CD14-positive monocyte (primary cell): ENCODE results near the gene DPF3. TPM values are rescaled to one million over a fixed set of nuclear protein-coding genes. Genes with fewer than 3 reads are reported as not detected.

Source experiments
- DNase-seq, 3 donors: peaks; one replicate each; pipeline ENCODE4 v3.0.0-alpha.2; 2011 to 2022
- H2AFZ ChIP-seq: 2 replicates; pipeline ENCODE4 v1.6.0; 2012; ENCODE audit warnings: mild to moderate bottlenecking, low read depth, low read length, inconsistent platforms; ENCODE audit not compliant: insufficient read depth, poor library complexity, severe bottlenecking
- H3K27ac ChIP-seq, 2 donors: 1 replicate in 1 of 2; 2 replicates in 1 of 2; pipeline ENCODE4 v1.5.1; 2012 to 2013; ENCODE audit warnings: low read length in 2 of 2, control low read depth in 1 of 2, inconsistent platforms in 1 of 2, low read depth in 1 of 2, mild to moderate bottlenecking in 1 of 2
- H3K27me3 ChIP-seq, 2 donors: one replicate each; pipeline versions ENCODE4 v1.6.0 to v1.6.1; 2011 to 2013; ENCODE audit warnings: low read length in 2 of 2; ENCODE audit not compliant: control insufficient read depth in 2 of 2, insufficient read depth in 2 of 2
- H3K36me3 ChIP-seq, 2 donors: replicated peaks in 1 of 2; 1 replicate in 1 of 2; 2 replicates in 1 of 2; pipeline versions ENCODE4 v1.5.1 to v1.6.1; 2012 to 2013; ENCODE audit warnings: low read length in 2 of 2, control low read depth in 1 of 2, inconsistent platforms in 1 of 2, mild to moderate bottlenecking in 1 of 2; ENCODE audit not compliant: insufficient read depth in 2 of 2, control insufficient read depth in 1 of 2
- H3K4me1 ChIP-seq, 2 donors: 1 replicate in 1 of 2; 2 replicates in 1 of 2; pipeline versions ENCODE4 v1.5.1 to v1.6.1; 2012 to 2013; ENCODE audit warnings: low read length in 2 of 2, control low read depth in 1 of 2, inconsistent platforms in 1 of 2, mild to moderate bottlenecking in 1 of 2, moderate library complexity in 1 of 2; ENCODE audit not compliant: insufficient read depth in 2 of 2, control insufficient read depth in 1 of 2
- H3K4me2 ChIP-seq: replicated peaks from 2 replicates; pipeline ENCODE3; 2012; ENCODE audit warnings: low read length, moderate library complexity, mild to moderate bottlenecking; ENCODE audit not compliant: poor library complexity, severe bottlenecking; ENCODE audit errors: extremely low read depth
- H3K4me3 ChIP-seq, 3 experiments: fragments of 200-600 bp in 1 of 3; sonication (generic) in 1 of 3; replicated peaks in 1 of 3; 1 replicate in 2 of 3; 2 replicates in 1 of 3; pipeline ENCODE4 v1.5.1; 2011 to 2013; ENCODE audit warnings: low read length in 3 of 3, mild to moderate bottlenecking in 3 of 3, control low read depth in 2 of 3, low read depth in 2 of 3, inconsistent platforms in 1 of 3, moderate library complexity in 1 of 3
- H3K79me2 ChIP-seq: 2 replicates; pipeline ENCODE4 v1.6.0; 2012; ENCODE audit warnings: mild to moderate bottlenecking, control low read depth, inconsistent platforms, low read length, moderate library complexity; ENCODE audit not compliant: insufficient read depth
- H3K9ac ChIP-seq: 2 replicates; pipeline ENCODE4 v1.6.0; 2017; ENCODE audit warnings: low read length, mild to moderate bottlenecking; ENCODE audit not compliant: insufficient read depth, poor library complexity, severe bottlenecking
- H3K9me3 ChIP-seq, 2 donors: replicated peaks in 1 of 2; 1 replicate in 1 of 2; 2 replicates in 1 of 2; pipeline versions ENCODE4 v1.5.1 to v1.6.1; 2012 to 2013; ENCODE audit warnings: low read length in 2 of 2, control low read depth in 1 of 2; ENCODE audit not compliant: control insufficient read depth in 1 of 2, insufficient read depth in 1 of 2
- H4K20me1 ChIP-seq: 2 replicates; pipeline ENCODE4 v1.6.0; 2012; ENCODE audit warnings: mild to moderate bottlenecking, low read length, control low read depth, moderate library complexity; ENCODE audit not compliant: insufficient read depth
- H3K27ac Mint-ChIP-seq, 7 donors: one replicate each; pipeline ENCODE4 v1.8.0; 2020; ENCODE audit warnings: mild to moderate bottlenecking in 7 of 7, mixed read lengths in 7 of 7, moderate library complexity in 6 of 7, inconsistent platforms in 2 of 7
- H3K27me3 Mint-ChIP-seq, 3 donors: one replicate each; pipeline ENCODE4 v1.8.0; 2021 to 2022; ENCODE audit warnings: low read depth in 3 of 3, mild to moderate bottlenecking in 3 of 3, mixed read lengths in 3 of 3, moderate library complexity in 3 of 3, inconsistent platforms in 1 of 3
- H3K36me3 Mint-ChIP-seq, 2 donors: one replicate each; pipeline ENCODE4 v1.8.0; 2020; ENCODE audit warnings: mixed read lengths in 2 of 2, inconsistent platforms in 1 of 2, mild to moderate bottlenecking in 1 of 2
- H3K4me1 Mint-ChIP-seq: one replicate; pipeline ENCODE4 v1.8.0; 2020; ENCODE audit warnings: mild to moderate bottlenecking, mixed read lengths
- H3K4me3 Mint-ChIP-seq, 2 donors: one replicate each; pipeline ENCODE4 v1.8.0; 2020; ENCODE audit warnings: mild to moderate bottlenecking in 2 of 2, mixed read lengths in 2 of 2, moderate library complexity in 1 of 2
- H3K9me3 Mint-ChIP-seq, 7 donors: one replicate each; pipeline ENCODE4 v1.8.0; 2020 to 2022; ENCODE audit warnings: mixed read lengths in 7 of 7, mild to moderate bottlenecking in 6 of 7, moderate library complexity in 6 of 7, inconsistent platforms in 2 of 7
- CTCF ChIP-seq: fragments of 200-600 bp; IDR thresholded peaks from one replicate; pipeline ENCODE4 v1.8.0; 2022; ENCODE audit warnings: antibody characterized with exemption, mild to moderate bottlenecking
- WGBS: methylation state at CpG from one replicate; pipeline ENCODE4 v1.1.5; 2013; ENCODE audit warnings: missing lambda C conversion rate; ENCODE audit not compliant: insufficient coverage; 5-methylcytosine and 5-hydroxymethylcytosine counted together
- intact Hi-C, 2 donors: fragments of 100-400 bp; cut with micrococcal nuclease; formaldehyde crosslinking; loops; one replicate each; pipeline versions ENCODE4 v1.15.0 to v1.15.1; 2023
- polyA plus RNA-seq, 3 donors: library from polyadenylated mRNA; depleted of rRNA in 1 of 3; unstranded in 2 of 3; stranded (reverse) in 1 of 3; fragments of 300-500 nt in 2 of 3; fragments of >200 nt in 1 of 3; fragmentation: Illumina TruSeq in 2 of 3; gene quantifications; 1 replicate in 2 of 3; 2 replicates in 1 of 3; pipeline ENCODE4 v1.2.3, GENCODE V29; 2012 to 2021

The DPF3 gene
- polyA plus RNA-seq, 3 donors = 0.33 to 0.39 TPM; not detected in 1

- no peaks in the 10 kb centered on the region for H3K79me2 ChIP-seq
- no peaks in the 10 kb centered on the region for H3K4me1 Mint-ChIP-seq
- intact Hi-C loops = no loop called here
- no peak overlapping the region for H3K27ac Mint-ChIP-seq
- H3K36me3 ChIP-seq = no peaks in the 10 kb centered on the region
- no peaks in the 10 kb centered on the region for H3K9me3 ChIP-seq
- no peaks in the 10 kb centered on the region for H3K4me1 ChIP-seq
- TF ChIP-seq CTCF = no peak
- no peaks in the 10 kb centered on the region for H3K36me3 Mint-ChIP-seq
- no peak overlapping the region for H3K27ac ChIP-seq
- no peaks in the 10 kb centered on the region for H3K9me3 Mint-ChIP-seq
- no peak overlapping the region for H3K9ac ChIP-seq
- H3K4me2 ChIP-seq = no peak overlapping the region
- no peak overlapping the region for H3K4me3 Mint-ChIP-seq
- peaks cover 3 to 12% of the 10 kb centered on the region in 2 donors for H3K27me3 ChIP-seq
- no peaks in the 10 kb centered on the region for H4K20me1 ChIP-seq
- no peak overlapping the region for H2AFZ ChIP-seq
- H3K4me3 ChIP-seq = no peak overlapping the region
- peaks cover 13 to 25% (median 13%) of the 10 kb centered on the region in 3 donors for H3K27me3 Mint-ChIP-seq
- DNase-seq = no peak
- no CpG with 5 or more reads among the region's 1 CpG for WGBS
These were observed 13.0 kb upstream of the DPF3 start for GRCh38 chr14:72906879-72907278.

- TF ChIP-seq CTCF = no peak
- H3K36me3 ChIP-seq = no peaks in the 10 kb centered on the region
- no peak overlapping the region for H3K4me2 ChIP-seq
- H3K79me2 ChIP-seq = no peaks in the 10 kb centered on the region
- no peaks in the 10 kb centered on the region for H3K9me3 ChIP-seq
- H3K27me3 Mint-ChIP-seq = peaks cover 13 to 25% (median 13%) of the 10 kb centered on the region in 3 donors
- no peak overlapping the region for H2AFZ ChIP-seq
- H3K27ac ChIP-seq = no peak overlapping the region
- H3K4me3 Mint-ChIP-seq = no peak overlapping the region
- 25% methylated on average over 1 of the region's 3 CpGs for WGBS
- H4K20me1 ChIP-seq = no peaks in the 10 kb centered on the region
- no peak overlapping the region for H3K27ac Mint-ChIP-seq
- no peaks in the 10 kb centered on the region for H3K4me1 ChIP-seq
- H3K9ac ChIP-seq = no peak overlapping the region
- no peaks in the 10 kb centered on the region for H3K36me3 Mint-ChIP-seq
- no peak overlapping the region for H3K4me3 ChIP-seq
- DNase-seq = no peak
- H3K9me3 Mint-ChIP-seq = no peaks in the 10 kb centered on the region
- no peaks in the 10 kb centered on the region for H3K4me1 Mint-ChIP-seq
- peaks cover 3 to 12% of the 10 kb centered on the region in 2 donors for H3K27me3 ChIP-seq
- intact Hi-C loops = no loop called here
These were observed 12.4 kb upstream of the DPF3 start for GRCh38 chr14:72906316-72906715.
